Measurements from ENCODE around the gene SPOCD1.
A peak's percentile ranks its signal among the peaks of the same experiment; 100 is the strongest.

Gene SPOCD1

DNA sequence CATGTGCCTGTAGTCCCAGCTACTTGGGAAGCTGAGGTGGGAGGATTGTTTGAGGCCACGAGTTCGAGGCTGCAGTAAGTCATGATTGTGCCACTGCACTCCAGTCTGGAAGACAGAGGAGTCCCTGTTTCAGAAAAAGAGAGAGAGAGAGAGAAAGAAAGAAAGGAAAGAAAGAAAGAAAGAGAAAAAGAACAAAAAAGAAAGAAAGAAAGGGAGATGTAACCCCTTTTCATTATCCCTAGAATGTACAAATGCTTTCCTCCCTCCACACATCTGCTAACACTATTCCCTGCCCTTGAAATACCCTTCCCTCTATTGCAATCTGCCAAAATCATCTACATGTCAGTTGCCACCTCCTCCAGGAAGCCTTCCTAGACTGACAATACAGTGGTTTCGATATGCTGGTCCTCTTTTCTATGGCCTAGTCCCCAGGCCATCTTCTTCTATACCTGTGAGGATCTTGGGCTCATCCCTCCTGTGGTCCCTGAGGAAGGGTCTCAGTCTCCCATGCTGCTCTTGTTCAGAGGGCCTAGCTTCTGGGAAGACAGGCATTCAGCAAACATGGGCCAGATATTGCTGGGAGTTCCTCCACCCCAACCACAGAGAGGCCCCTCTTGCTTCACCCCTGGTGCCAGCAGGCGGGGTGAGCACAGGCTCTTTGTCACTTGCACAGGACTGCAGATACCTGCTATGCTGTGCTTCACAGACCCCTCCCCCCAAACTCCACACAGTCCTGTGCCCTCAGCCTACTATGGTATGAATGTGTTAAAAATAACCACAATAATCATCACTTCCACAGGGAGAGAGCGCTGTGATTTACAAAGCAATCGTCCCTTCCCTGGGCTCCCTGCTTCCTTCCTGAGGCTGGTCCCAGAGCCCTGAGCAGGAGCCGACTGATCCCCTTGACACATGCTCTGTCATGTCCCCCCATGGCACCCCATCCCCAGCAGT is 65.8 kb downstream of the SPOCD1 start:
- TF ChIP-seq, protein P1, sequence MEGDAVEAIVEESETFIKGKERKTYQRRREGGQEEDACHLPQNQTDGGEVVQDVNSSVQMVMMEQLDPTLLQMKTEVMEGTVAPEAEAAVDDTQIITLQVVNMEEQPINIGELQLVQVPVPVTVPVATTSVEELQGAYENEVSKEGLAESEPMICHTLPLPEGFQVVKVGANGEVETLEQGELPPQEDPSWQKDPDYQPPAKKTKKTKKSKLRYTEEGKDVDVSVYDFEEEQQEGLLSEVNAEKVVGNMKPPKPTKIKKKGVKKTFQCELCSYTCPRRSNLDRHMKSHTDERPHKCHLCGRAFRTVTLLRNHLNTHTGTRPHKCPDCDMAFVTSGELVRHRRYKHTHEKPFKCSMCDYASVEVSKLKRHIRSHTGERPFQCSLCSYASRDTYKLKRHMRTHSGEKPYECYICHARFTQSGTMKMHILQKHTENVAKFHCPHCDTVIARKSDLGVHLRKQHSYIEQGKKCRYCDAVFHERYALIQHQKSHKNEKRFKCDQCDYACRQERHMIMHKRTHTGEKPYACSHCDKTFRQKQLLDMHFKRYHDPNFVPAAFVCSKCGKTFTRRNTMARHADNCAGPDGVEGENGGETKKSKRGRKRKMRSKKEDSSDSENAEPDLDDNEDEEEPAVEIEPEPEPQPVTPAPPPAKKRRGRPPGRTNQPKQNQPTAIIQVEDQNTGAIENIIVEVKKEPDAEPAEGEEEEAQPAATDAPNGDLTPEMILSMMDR (IDR thresholded peaks at IDR 0.05; ENCODE audit: insufficient read depth, low read length) = no peak
- TF ChIP-seq SPI1 (IDR thresholded peaks at IDR 0.05; ENCODE audit: borderline replicate concordance, low read depth) (no peak), POLR2AphosphoS5 (IDR thresholded peaks at IDR 0.05; ENCODE audit: low read depth) (no peak), GABPA (IDR thresholded peaks at IDR 0.05; ENCODE audit: low read depth) (no peak)
- TF ChIP-seq, protein P2, sequence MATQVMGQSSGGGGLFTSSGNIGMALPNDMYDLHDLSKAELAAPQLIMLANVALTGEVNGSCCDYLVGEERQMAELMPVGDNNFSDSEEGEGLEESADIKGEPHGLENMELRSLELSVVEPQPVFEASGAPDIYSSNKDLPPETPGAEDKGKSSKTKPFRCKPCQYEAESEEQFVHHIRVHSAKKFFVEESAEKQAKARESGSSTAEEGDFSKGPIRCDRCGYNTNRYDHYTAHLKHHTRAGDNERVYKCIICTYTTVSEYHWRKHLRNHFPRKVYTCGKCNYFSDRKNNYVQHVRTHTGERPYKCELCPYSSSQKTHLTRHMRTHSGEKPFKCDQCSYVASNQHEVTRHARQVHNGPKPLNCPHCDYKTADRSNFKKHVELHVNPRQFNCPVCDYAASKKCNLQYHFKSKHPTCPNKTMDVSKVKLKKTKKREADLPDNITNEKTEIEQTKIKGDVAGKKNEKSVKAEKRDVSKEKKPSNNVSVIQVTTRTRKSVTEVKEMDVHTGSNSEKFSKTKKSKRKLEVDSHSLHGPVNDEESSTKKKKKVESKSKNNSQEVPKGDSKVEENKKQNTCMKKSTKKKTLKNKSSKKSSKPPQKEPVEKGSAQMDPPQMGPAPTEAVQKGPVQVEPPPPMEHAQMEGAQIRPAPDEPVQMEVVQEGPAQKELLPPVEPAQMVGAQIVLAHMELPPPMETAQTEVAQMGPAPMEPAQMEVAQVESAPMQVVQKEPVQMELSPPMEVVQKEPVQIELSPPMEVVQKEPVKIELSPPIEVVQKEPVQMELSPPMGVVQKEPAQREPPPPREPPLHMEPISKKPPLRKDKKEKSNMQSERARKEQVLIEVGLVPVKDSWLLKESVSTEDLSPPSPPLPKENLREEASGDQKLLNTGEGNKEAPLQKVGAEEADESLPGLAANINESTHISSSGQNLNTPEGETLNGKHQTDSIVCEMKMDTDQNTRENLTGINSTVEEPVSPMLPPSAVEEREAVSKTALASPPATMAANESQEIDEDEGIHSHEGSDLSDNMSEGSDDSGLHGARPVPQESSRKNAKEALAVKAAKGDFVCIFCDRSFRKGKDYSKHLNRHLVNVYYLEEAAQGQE (IDR thresholded peaks at IDR 0.05; ENCODE audit: insufficient replicate concordance, low read depth) = no peak
- DNase-seq (ENCODE audit: low read depth in 1 of 2, low spot score in 1 of 2) = peak in 1 of 2 experiments; percentile 60
- Histone ChIP-seq H3K27ac (replicated peaks) (no peak overlapping the region), H3K27me3 (ENCODE audit: insufficient read depth, poor library complexity, severe bottlenecking) (peaks cover 2% of the 10 kb centered on the region), H3K4me3 (replicated peaks; ENCODE audit: insufficient read depth, low read length) (no peak overlapping the region)

DNA sequence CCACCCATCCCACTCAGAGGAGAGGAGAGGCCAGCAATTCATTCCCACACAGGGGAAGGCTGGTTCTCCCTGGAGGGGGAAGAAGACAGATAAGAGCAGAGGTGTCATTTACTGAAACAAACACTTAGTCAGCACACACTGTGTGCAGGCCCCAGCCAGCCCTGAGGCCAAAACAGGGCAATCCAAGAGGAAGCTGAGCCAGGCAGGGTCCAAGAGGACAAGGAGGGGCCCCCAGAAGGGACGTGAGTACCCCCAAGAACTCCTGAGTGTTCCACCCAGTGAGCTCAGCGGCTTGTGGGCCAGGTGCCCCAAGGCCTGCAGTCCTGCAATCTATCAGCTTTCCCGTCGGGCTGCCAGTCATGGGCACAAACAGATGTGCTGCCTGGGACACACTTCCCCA is 67.5 kb downstream of the SPOCD1 start:
- TF ChIP-seq, protein P1 (IDR thresholded peaks at IDR 0.05; ENCODE audit: insufficient read depth, low read length) = no peak
- TF ChIP-seq GABPA (IDR thresholded peaks at IDR 0.05; ENCODE audit: low read depth) (no peak), SPI1 (IDR thresholded peaks at IDR 0.05; ENCODE audit: borderline replicate concordance, low read depth) (no peak), POLR2AphosphoS5 (IDR thresholded peaks at IDR 0.05; ENCODE audit: low read depth) (no peak)
- TF ChIP-seq, protein P2 (IDR thresholded peaks at IDR 0.05; ENCODE audit: insufficient replicate concordance, low read depth) = no peak
- Histone ChIP-seq H3K27ac (replicated peaks) (no peak overlapping the region), H3K4me3 (replicated peaks; ENCODE audit: insufficient read depth, low read length) (no peak overlapping the region), H3K27me3 (ENCODE audit: insufficient read depth, poor library complexity, severe bottlenecking) (peaks cover 2% of the 10 kb centered on the region)
- no peak for DNase-seq (ENCODE audit: low read depth in 1 of 2, low spot score in 1 of 2)

DNA sequence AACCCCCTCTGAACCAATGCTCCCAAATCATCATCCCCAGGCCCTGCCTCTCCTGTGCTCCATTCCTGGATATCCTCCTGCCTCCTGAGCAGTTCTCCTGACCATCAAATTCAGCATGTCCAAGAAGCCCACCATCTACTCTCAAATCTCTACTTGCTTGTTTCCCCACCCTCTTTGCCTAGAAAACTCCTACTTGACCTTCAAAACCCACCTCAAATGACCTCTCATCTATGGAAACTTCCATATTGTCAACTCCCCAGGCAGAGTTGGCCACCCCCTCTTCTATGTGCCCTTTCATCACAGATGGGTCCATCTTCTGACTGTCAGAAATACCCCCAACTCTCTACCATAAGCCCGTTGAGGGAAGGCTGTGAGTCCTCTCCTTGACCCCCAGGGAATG is 68.5 kb downstream of the SPOCD1 start:
- DNase-seq (ENCODE audit: low read depth in 1 of 2, low spot score in 1 of 2) = no peak
- no peak for TF ChIP-seq SPI1 (IDR thresholded peaks at IDR 0.05; ENCODE audit: borderline replicate concordance, low read depth)
- TF ChIP-seq POLR2AphosphoS5 (IDR thresholded peaks at IDR 0.05; ENCODE audit: low read depth) = no peak
- Histone ChIP-seq H3K27ac (replicated peaks) (no peak overlapping the region), H3K4me3 (replicated peaks; ENCODE audit: insufficient read depth, low read length) (no peak overlapping the region), H3K27me3 (ENCODE audit: insufficient read depth, poor library complexity, severe bottlenecking) (peaks cover 2% of the 10 kb centered on the region)

DNA sequence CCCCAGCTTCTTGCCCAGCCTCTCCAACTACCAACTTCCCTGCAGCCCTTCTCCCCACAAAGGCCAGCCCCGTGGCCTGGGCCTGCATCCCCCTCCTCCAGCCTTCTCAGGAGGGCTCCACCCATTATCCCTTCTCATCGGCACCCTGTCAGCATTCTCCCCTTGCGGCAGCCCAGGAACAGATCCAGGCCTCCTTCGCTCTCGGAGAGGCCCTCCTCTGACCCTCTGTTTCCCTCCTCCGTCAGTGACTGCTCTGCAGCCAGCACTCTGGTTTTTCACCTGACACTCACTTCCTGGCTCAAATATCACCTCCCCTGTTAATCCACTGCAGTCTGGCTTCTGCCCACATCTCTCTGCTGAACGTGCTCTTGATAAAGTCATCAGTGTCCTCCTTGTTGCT is 69.1 kb downstream of the SPOCD1 start:
- DNase-seq (ENCODE audit: low read depth in 1 of 2, low spot score in 1 of 2) = no peak
- H3K4me3 ChIP-seq (replicated peaks; ENCODE audit: insufficient read depth, low read length) = no peak overlapping the region
- TF ChIP-seq GABPA (IDR thresholded peaks at IDR 0.05; ENCODE audit: low read depth) = no peak
- no peak for TF ChIP-seq POLR2AphosphoS5 (IDR thresholded peaks at IDR 0.05; ENCODE audit: low read depth)
- TF ChIP-seq, protein P2 (IDR thresholded peaks at IDR 0.05; ENCODE audit: insufficient replicate concordance, low read depth) = no peak
- no peak for TF ChIP-seq SPI1 (IDR thresholded peaks at IDR 0.05; ENCODE audit: borderline replicate concordance, low read depth)
- TF ChIP-seq, protein P1 (IDR thresholded peaks at IDR 0.05; ENCODE audit: insufficient read depth, low read length) = no peak
- H3K27ac ChIP-seq (replicated peaks) = no peak overlapping the region
- H3K27me3 ChIP-seq (ENCODE audit: insufficient read depth, poor library complexity, severe bottlenecking) = peaks cover 2% of the 10 kb centered on the region

Measured in HL-60 (cell line).